Measurements from ENCODE around the gene NMNAT3.

DNA sequence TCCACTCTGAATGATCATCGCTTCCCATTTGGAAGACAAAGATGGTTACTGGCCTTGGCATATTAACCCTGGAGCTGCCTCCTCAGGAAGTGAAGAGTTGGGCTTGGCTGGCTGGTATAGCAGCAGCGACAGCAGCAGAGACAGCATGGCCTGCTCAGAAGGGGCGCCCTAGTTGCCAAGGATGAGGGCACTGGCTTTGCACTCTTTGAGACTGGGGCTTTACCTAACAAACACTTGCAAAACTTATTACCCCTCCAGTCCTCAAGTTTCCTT, 69.7 kb downstream of the NMNAT3 start:
- TF ChIP-seq POLR2A (IDR thresholded peaks at IDR 0.05) = no peak
- TF ChIP-seq CTCF (IDR thresholded peaks at IDR 0.05) = no peak

Measured in thyroid gland (tissue), 4 donors.